ENCODE results near the gene SPAG6. TPM values are rescaled to one million over a fixed set of nuclear protein-coding genes. Genes with fewer than 3 reads are reported as not detected.

Gene SPAG6
- total RNA-seq, 1 donor from 2014 or later, result 0.51 TPM

DNA sequence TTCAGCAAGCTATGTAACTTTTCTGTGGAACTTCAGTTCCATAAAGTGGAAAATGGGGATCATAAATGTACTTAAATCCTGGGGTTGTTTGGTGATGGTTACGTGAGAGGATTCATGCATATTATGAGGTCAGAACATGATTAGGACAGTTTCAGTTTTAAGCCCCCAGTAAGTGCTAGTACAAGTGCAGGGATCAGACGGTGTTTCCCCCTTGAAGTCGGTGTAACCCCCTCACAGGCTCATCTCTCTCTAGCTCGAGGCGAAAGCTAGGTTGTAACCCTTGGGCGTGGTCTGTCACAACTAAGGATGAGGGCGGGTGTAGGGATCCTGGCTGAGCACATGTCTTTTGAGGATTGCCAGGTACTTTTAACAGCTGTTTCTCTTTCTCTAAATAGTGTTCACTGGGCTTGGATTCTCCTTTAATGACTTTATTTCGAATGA is 84.7 kb downstream of the SPAG6 start:
- DNase-seq (ENCODE audit: low spot score), result no peak

DNA sequence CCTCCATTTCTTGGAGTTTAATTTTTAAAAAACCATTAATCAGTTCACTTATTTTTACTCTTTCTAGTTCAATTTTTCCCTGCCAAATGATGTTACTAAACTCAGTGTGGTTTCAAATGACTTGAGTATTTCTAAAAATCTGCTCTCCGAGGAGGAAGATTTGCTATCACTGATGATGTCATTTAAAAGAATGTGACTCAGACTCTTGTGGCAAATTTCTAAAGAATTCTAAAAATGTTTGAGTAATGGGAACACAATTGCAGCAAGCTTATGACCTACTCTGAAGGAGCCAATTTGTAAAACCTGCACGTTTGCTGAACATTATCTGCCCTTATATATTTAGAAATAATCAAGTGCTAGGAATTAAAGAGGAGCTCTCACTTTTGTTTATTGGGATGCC is 88.6 kb downstream of the SPAG6 start:
- no peak for DNase-seq (ENCODE audit: low spot score)

DNA sequence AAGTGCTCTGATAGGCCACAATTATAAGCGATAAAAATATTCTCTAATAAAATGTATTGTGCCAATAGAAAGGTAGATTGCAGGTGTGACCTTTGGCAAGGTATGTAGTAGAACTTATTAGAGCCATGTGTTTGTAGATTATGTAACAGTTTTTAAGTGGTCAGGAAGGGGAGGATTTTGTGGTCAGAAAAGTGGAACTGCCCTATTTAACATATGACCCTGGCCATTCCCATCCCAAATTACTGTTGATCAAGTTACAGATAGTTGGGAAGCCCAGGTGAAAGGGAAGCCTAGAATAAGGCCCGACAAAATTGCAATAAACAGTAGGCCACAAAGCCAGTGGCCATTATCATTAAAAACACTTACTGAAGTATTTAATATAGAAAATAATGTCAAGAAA is 89.2 kb downstream of the SPAG6 start:
- no peak for DNase-seq (ENCODE audit: low spot score)

DNA sequence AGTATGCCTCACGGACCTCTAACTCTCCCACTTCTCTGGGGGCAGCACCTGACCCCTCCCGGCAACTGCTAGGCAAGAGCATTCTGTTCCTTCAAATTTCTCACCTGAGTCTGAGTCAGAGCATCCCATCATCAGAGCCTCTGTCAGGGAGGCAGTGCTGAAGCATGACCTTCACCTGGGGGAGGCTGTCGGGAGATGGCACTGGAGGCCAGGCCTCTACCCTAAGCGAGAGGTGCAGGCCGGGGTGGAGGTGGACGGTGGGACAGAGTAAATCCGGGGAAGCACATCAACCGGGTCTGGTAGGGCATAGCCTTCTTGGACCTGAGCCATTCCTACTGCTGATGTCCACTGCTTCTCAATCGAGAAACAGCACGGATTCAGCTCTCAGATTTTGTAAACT is 90.4 kb downstream of the SPAG6 start:
- DNase-seq (ENCODE audit: low spot score), result no peak

DNA sequence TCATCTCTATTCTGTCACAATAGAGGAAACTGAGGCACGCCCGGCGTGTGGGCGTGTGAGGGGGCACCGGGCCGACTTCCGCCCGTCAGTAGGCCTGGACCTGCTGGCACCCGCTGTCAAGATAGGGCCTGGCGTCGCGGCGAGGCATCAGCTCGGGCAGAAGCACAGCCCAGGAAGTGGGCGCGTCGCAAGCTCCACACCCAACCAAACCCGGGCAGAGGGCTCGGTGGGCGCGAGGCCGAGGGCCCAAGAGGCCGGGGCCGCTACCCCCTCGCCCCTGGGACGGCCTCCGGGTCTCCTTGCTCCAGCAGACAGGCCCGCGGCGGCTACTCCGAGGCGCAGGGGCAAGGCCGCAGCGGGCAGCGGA is 91.2 kb downstream of the SPAG6 start:
- peak; percentile 89 for DNase-seq (ENCODE audit: low spot score)

DNA sequence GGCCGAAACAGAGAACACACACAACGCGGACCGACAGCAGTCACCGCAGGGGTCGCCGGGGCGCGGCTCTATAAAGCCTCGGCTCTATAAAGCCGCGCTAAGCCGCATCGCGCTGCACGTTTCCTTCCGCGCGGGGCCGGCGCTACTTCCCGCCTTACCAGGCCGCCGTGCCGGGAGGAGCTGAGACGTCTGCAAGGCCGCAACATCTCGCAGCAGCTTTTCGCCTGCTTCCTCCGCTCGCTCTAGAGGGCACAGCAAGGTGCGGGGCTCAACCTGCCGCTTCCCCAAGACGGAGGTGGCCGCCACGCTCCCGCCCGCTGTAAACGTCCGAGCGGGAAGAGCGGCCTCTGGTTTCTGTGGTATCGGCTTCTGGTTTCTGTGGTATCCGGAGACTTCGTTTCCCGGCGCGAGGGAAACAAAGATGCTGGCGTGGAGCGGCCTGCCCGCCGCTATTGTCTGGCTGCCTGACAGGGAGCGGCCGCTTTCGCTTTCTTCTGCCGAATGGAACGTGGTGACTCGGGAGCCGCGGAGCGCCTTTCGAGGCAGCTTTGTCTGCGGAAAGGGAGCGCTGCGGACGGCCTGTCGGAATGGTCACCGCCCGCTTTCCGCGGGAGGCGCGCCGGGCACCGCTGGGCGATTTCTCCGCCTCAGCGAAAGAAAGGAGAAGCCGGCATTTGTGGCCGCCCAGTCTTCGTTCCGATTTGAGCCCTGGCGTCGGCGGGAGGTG is 91.8 kb downstream of the SPAG6 start:
- peak; percentile 96 for DNase-seq (ENCODE audit: low spot score)

DNA sequence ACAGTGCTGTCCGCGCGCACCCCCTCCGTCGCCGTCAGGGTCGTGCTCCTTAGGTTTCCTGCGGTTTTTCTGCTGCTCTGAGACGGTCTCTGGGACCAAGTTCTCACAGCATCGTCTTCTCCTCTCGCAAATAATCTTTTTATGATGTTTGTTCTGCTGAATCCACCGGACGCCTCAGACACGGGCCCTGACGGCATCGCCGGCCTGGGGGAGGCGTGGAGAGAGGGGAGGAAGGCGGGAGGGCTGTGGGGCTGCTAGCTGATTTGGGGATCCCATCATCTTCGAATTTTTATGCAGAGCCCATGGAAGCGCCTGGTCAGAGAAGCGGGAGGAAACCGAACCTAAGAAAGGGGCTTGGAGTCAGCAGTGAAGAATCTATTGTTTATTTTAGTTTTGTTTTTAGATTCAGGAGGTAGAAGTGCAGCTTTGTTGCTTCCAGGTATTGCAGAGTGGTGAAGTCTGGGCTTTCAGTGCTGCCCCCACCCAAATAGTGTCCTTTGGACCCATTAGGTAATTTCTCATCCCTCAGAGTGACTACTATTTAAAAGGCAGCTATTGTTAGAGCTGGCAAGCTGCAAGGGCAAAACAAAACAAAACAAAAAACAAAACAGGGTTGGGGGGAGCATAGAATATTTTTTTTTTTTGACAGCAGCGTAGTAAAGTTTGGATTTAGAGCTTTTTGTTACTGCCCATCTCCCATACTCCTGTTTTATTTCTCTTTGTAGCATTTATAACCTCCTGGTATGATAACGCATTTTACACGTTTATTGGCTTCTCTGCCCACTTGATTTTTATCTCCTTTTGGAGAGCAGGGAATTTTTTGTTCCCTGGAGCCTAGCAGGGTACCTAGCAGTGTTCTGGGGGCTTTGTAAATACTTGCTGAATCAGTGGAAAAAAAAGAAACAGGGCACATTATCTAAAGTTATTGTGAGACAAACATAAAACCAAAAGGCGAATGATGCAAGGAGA is 92.6 kb downstream of the SPAG6 start:
- DNase-seq (ENCODE audit: low spot score), result no peak

DNA sequence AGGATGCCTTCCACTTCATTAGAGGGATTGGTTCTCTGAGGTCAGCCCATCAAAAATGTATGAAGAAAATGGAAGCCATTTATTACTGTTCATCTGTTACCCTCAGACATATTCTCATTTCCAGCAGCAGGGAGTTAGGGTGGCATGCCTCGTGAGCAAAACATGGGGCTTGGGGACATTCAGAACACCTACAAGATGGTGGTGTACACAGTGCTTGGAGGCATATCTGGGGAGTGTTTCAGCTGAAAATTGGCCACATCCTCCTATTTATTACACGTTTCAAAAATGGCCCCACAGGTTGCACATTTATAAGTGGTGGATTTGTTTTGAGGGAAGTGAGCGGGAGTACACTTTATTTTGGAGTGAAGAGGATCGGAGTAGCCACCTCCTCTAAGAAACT is 93.4 kb downstream of the SPAG6 start:
- DNase-seq (ENCODE audit: low spot score), result no peak

DNA sequence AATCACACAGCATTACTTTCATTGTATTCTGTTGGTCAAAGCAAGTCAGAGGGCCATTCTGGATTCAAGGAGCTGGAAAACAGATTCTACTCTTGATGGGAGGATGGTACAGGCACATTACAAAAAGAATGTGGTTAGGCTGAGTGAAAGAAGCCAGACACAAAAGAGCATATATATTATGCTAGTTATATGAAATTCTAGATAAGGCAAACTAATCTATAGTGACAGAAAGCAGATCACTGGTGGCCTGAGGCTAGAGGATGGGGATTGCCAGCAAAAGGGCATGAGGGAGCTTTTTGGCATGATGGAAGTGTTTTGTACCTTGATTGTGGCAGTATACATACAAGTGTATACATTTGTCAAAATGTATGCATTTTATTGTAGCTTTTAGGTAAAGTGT is 96.8 kb downstream of the SPAG6 start:
- DNase-seq (ENCODE audit: low spot score), result no peak

DNA sequence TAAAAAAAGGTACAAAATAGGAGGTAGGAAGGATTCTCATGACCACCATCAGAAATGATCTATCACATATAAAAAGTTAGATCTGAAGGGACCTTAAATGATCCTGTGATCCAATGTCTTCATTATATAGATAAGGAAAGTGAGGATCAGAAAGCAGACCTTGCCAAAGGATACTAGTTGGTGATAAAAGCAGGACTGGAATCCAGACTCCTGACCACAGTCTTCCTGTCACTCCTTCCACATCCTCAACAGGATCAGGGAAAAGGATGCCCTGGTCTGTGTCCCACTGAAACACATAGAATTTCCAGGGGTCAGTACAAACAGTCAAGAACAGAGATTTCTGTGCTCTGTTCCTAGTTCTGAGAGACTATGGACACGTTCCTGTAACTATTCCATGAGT is 97.2 kb downstream of the SPAG6 start:
- no peak for DNase-seq (ENCODE audit: low spot score)

DNA sequence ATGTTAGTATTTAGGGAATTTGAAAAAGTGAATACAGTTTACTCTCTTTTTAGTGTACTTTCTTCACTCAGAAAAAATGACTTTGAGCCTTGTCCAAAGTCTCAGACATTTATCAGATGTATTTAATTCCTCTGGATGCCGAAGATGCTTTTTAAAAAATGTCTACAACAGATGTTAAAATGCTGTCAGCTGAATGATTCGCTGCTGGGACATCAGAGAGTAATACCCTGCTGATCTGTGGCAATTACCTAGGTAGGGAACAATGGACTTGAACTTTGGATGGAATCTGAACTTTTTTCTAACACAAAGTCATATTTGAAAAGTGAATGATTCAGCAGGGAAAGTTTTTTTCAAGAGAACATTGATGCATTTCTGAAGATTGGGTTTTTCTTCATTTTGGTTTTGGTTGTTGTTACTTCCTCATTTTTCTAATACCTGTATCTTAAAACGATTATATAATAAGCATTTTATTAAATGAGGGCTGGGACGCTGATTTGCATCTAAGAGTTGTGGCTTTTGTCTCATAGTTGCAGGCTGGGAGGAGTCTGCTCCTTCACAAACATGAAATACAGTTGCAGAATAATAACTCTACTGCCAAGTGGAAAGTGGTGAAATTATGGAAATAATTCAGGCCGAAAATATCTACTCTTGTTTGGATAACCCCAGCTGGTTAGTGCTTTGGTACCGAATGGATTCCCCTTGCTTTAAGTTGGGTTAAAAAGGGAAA is 98.0 kb downstream of the SPAG6 start:
- DNase-seq (ENCODE audit: low spot score), result no peak

DNA sequence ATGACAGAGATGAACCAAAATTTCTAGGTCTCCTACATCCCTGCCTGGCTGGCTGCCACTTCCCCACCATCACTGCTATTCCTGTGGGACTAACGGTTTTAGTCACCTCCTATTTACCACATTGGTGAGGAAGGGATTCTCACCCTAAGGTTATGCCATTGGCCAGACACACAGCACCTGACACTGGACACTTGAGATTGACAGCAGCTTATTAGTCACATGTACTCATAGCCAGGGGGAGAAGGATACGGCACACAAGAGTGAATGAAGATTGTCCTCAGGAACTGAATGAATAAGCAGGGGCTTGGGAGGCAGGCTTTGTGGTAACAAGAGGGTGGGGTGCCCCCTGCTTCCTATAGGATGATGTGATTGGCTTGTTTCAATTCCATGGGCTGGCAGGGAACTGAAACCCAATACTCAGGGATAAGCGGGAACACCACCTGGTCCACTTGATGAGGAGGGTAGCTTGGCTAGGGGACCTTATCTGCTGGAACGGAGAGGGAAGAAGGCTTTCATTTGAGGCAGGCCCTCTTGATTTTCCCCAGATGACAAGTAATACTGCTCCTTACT is 99.0 kb downstream of the SPAG6 start:
- no peak for DNase-seq (ENCODE audit: low spot score)

DNA sequence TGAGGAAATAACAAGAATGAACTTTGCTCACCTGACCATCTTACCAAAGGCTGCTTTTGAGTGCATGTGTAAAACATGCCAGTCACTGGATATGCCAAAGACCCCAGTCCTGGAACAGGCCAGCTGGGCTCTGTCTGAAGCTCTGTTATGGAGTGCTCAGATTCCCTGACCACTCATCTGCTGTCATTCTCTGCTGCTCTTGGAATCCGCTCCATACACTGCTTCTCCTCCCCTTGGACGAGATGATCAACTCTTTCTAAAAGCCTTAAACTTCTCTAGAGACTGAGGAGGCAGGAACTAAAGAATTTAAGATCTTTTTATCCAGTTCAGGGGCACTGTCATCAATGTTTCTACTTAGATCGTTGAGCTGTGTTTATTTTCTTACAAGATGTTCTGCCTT is 100.2 kb downstream of the SPAG6 start:
- no peak for DNase-seq (ENCODE audit: low spot score)

DNA sequence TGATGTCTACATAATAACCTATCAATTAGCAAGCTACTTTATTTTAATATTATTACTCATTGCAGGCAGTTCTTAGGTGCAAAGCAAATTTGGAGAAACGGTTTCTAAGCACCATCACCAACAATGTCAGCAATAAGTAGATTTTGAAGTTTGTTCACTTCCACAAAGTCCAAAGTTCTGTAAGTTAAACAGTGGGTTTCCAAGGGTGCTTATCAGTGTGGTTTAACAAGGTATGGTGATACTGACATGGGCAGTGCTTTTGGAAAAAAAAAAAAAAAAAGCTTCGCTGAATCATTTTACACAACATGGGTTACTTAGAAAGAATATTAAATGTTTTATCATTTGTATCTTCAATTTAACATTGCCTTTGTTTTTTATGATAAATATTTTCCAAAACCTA is 101.8 kb downstream of the SPAG6 start:
- DNase-seq (ENCODE audit: low spot score), result no peak

DNA sequence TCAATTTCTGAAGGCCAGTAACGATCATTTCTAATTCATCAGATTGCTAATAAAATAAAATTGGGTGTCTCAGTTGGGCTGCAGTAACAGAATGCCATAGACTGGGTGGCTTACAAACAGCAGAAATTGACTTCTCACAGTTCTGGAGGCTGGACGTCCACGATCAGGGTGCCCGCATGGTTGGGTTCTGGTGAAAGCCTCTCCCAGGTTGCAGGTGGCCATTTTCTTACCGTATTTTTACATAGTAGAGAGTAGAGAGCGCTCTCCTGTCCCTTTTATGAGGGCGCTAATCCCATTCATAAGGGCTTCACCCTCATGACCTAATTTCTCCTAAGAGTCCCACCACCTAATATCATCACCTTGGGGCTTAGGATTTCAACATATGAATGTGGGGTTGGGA is 106.0 kb downstream of the SPAG6 start:
- DNase-seq (ENCODE audit: low spot score), result no peak

DNA sequence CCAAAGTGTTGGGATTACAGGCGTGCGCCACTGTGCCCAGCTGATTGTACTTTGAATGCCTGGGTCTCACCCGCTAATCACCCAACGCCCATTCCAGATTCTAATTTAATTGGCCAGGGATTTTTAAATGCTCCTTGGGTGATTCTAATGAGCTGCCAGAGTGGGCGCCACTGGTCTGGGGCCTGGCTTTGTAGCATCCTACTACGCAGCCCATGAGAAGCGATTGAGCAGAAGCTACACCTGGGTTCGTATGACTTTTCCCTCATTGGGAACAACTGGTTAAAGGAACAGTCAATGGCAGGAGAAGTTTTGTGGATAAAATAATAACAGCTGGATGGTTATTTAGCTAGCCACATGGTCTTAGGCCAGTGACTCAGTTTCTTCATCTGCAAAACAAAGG is 108.0 kb downstream of the SPAG6 start:
- DNase-seq (ENCODE audit: low spot score), result no peak

DNA sequence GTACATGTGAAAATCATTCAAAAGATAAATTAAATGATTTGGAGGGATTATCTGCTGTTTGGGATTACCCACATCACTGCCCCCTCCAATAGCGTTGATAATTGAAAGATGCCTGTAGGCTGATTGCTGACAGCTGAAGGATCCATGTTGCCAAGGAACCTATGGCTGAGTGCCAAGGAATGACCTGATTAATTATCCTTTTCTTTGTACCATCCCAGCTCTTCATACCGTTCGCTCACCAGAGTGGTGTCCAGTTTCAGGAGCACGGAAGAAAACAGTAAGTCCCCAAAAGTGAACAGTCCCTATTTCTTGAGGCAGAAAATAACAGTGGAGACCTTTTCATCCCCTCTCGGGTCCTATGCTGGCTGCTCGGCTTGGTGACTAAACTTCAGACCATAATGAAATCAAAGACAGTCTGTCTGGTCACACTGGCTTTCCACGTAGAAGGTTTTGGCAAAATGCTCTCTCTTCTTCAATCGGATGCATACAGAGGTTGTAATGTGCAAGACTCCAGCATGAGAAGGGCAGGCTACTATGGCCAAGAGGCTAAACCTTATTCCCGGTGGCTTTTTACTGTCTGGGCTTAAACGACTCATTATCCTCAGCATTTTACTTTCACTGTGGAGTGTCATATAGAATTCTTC is 108.8 kb downstream of the SPAG6 start:
- no peak for DNase-seq (ENCODE audit: low spot score)

DNA sequence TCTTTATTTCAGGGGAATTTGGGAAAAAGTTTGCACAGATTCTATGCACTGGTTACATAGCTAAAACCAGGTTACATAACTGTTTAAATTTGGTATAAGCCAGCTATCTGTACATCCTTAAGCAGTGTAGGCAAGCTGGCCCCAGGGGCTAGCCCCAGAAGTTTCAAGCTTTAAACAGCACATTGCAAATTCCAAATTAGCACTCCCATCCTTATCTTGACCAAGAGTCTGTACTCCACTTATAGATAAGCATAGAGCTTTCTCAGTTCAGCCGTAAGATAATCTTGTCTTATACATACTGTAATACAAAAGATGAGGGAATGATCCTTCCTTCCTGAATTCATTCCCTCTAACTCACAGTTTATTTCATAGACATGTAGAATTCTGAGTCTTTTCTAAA is 109.3 kb downstream of the SPAG6 start:
- DNase-seq (ENCODE audit: low spot score), result no peak

DNA sequence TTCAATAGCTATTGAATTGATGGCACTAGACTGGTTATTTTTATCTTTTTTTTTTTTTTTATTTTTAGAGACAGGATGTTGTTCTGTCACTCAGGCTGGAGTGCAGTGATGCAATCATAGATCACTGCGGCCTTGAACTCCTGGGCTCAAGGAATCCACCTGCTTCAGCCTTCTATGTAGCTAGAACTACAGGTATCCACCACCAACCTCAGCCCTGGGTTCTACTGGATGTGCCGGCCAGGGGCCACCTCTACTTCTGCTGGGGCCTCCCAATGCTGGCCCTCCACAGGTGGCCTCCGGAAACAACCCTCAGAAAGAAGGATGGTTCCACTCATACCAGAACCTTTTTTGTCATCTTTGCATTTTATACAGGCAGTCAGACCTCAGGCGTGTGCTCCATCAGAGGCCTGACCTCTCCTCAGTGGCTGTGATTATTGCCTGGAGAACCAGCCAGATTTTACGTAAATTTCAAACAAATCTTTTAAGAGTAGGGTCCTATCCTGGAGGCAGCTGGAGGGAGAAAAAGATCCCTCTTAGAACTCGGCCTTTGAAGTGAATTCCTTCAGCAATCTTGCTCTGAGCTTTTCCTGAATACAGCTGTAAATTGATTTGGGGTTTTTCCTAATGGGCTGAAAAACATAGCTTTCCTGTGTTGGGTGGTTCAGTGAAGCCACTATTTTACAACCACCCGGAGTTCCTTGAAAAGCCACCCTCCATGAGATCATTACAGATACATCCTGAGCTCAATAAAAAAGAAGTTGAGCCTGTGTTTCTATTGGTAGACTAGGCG is 110.0 kb downstream of the SPAG6 start:
- DNase-seq (ENCODE audit: low spot score), result no peak

DNA sequence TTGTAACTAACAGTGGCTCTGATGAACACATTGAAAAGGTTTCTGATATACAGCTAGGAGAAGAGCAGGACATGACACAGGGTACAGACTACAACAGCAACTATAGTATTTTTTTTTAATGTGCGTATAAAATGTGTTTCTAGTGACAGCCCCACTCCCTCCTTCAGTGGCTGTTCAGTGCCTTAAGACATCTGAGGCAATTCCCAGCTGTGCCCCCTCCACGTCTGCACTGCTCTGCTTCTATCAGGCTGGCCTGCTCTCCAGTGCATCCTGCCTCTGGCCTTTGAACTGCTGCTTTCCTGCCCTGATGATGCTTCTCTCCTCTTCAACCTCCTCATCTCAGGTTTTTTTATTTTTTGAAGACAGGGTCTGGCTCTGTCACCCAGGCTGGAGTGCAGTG is 111.2 kb downstream of the SPAG6 start:
- DNase-seq (ENCODE audit: low spot score), result no peak

All from mesenteric fat pad (tissue), 1 donor.